ENCODE results near the gene FAM83F. TPM values are rescaled to one million over a fixed set of nuclear protein-coding genes. Genes with fewer than 3 reads are reported as not detected.

Gene FAM83F
- total and polyA plus RNA-seq, 10 of the 15 experiments (the other 5 are each of a cell fraction or from before 2014, with no cell fraction given): 0.01 to 0.05 (median 0.01) TPM; not detected in 7

GRCh38 chr22:40054486-40054885 lies 59.7 kb downstream of the FAM83F start:
- H3K79me2 ChIP-seq (ENCODE audit: control insufficient read depth, insufficient read depth, low read length): peaks cover 7% of the 10 kb centered on the region

GRCh38 chr22:40055143-40055883 lies 60.6 kb downstream of the FAM83F start:
- in situ Hi-C loops (cut with MboI) (no loop called here), intact Hi-C loops (cut with micrococcal nuclease; ENCODE audit: unreplicated experiment) (no loop called here)
- ChIA-PET RAD21 (ENCODE audit: unreplicated experiment) (interaction anchor here (0.8 to 1.9 kb wide), 2 partner anchors 11 to 28 kb away, joined by 3 to 6 read pairs; no protein-coding TSS in a partner anchor), POLR2A (interaction anchor here (0.6 to 1.9 kb wide), 3 partner anchors 16 to 122 kb away, joined by 4 read pairs; partner anchors contain the start of gene TNRC6B), SMC1A (ENCODE audit: uncharacterized antibody, unreplicated experiment) (interaction anchor here (0.8 to 1.9 kb wide), 10 partner anchors 10 to 221 kb away, joined by 3 to 10 read pairs (median 4); partner anchors contain the start of gene TNRC6B), CTCF (interaction anchor here (0.8 to 2.9 kb wide), 9 partner anchors 8 to 297 kb away, joined by 3 to 18 read pairs (median 5); partner anchors contain the start of gene TNRC6B)
- 14% methylated on average over 8 of the region's 8 CpGs for WGBS (ENCODE audit: insufficient coverage, insufficient replicate concordance, low lambda C conversion rate, missing lambda C conversion rate)
- no peak for TF ChIP-seq TARDBP (IDR thresholded peaks at IDR 0.05; ENCODE audit: borderline replicate concordance)
- TF ChIP-seq BHLHE40 (IDR thresholded peaks at IDR 0.05; ENCODE audit: borderline replicate concordance in 1 of 2, low read depth in 2 of 2, low read length in 1 of 2): peak in 1 of 2 experiments; percentile 32; a peak in 1 of 4 replicates
- 0 out of 4 replicates have a peak, but pooled peaks of 1 of the 2 experiments have one; percentile 13 for TF ChIP-seq SRF (IDR thresholded peaks at IDR 0.05; ENCODE audit: low read depth in 2 of 2, low read length in 2 of 2)
- TF ChIP-seq RUNX3 (IDR thresholded peaks at IDR 0.05; ENCODE audit: low read length): peak; percentile 70
- TF ChIP-seq CREB1 (IDR thresholded peaks at IDR 0.05; ENCODE audit: low read depth): peak; percentile 16; the same call in 1 of the 2 replicates
- TF ChIP-seq IRF4 (IDR thresholded peaks at IDR 0.05; ENCODE audit: low read depth, low read length): no peak
- H3K4me2 ChIP-seq (ENCODE audit: control insufficient read depth, insufficient read depth): peak overlapping the region; percentile 68
- no peak overlapping the region for H2AFZ ChIP-seq (ENCODE audit: control insufficient read depth, low read depth, low read length)
- H3K4me3 ChIP-seq: 0 out of 2 replicates have a peak overlapping the region, but pooled peaks have one; percentile 10
- H3K9me3 ChIP-seq (replicated peaks; ENCODE audit: control insufficient read depth, insufficient read depth, low read length): no peaks in the 10 kb centered on the region
- H3K79me2 ChIP-seq (ENCODE audit: control insufficient read depth, insufficient read depth, low read length): peaks cover 7% of the 10 kb centered on the region
- peaks cover 30% of the 10 kb centered on the region for H3K4me1 ChIP-seq (ENCODE audit: control insufficient read depth, insufficient read depth, low read length)
- ATAC-seq: peak; percentile 92
- no peaks in the 10 kb centered on the region for H3K27me3 ChIP-seq (replicated peaks in 1 of 2; ENCODE audit: control insufficient read depth in 2 of 2, insufficient read depth in 2 of 2, low read length in 1 of 2)
- H3K36me3 ChIP-seq (ENCODE audit: control insufficient read depth in 2 of 2, insufficient read depth in 2 of 2, low read length in 1 of 2): no peaks in the 10 kb centered on the region
- peak; percentile 40 for DNase-seq (ENCODE audit: low read depth, low spot score)
- no peaks in the 10 kb centered on the region; the same call in none of the 2 replicates for H4K20me1 ChIP-seq (ENCODE audit: control insufficient read depth, insufficient read depth)
- H3K9ac ChIP-seq (ENCODE audit: control insufficient read depth, insufficient read depth, low read length): no peak overlapping the region
- FAIRE-seq: peak; percentile 82
- no peak overlapping the region; the same call in 1 of the 2 replicates for H3K27ac ChIP-seq (ENCODE audit: control insufficient read depth, insufficient read depth)
- no TSS peak for BruUV-seq (replicated peaks)

More at GRCh38 chr22:40054486-40054885, 59.7 kb downstream of the FAM83F start:
- no peak for TF ChIP-seq FOXK2 (IDR thresholded peaks at IDR 0.05)
- no peaks in the 10 kb centered on the region for H3K27me3 ChIP-seq (replicated peaks in 1 of 2; ENCODE audit: control insufficient read depth in 2 of 2, insufficient read depth in 2 of 2, low read length in 1 of 2)
- ChIA-PET SMC1A (ENCODE audit: uncharacterized antibody, unreplicated experiment) (interaction anchor here (0.7 to 1.3 kb wide), 6 partner anchors 10 to 195 kb away, joined by 3 to 4 read pairs (median 3); no protein-coding TSS in a partner anchor), POLR2A (interaction anchor here (1.6 to 1.9 kb wide), 2 partner anchors 11 to 16 kb away, joined by 4 to 8 read pairs; no protein-coding TSS in a partner anchor), RAD21 (ENCODE audit: unreplicated experiment) (interaction anchor here (1.9 kb wide), 1 partner anchor 10 kb away, joined by 6 read pairs; no protein-coding TSS in a partner anchor), CTCF (interaction anchor here (1.6 to 2.9 kb wide), 5 partner anchors 10 to 294 kb away, joined by 5 to 18 read pairs (median 5); no protein-coding TSS in a partner anchor)
- FAIRE-seq (no peak), DNase-seq (ENCODE audit: low read depth, low spot score) (no peak), ATAC-seq (no peak)
- BruUV-seq (replicated peaks): no TSS peak
- H3K36me3 ChIP-seq (ENCODE audit: control insufficient read depth in 2 of 2, insufficient read depth in 2 of 2, low read length in 1 of 2): no peaks in the 10 kb centered on the region
- WGBS (ENCODE audit: insufficient coverage, insufficient replicate concordance, low lambda C conversion rate, missing lambda C conversion rate): 100% methylated on average over 2 of the region's 2 CpGs
- in situ Hi-C loops (cut with MboI): no loop called here
- H3K27ac ChIP-seq (ENCODE audit: control insufficient read depth, insufficient read depth): no peak overlapping the region
- no peak overlapping the region for H3K4me3 ChIP-seq
- no peak overlapping the region for H2AFZ ChIP-seq (ENCODE audit: control insufficient read depth, low read depth, low read length)
- no peak overlapping the region for H3K4me2 ChIP-seq (ENCODE audit: control insufficient read depth, insufficient read depth)
- H4K20me1 ChIP-seq (ENCODE audit: control insufficient read depth, insufficient read depth): no peaks in the 10 kb centered on the region; the same call in none of the 2 replicates
- intact Hi-C loops (cut with micrococcal nuclease; ENCODE audit: unreplicated experiment): no loop called here
- H3K4me1 ChIP-seq (ENCODE audit: control insufficient read depth, insufficient read depth, low read length): peaks cover 37% of the 10 kb centered on the region
- no peak overlapping the region for H3K9ac ChIP-seq (ENCODE audit: control insufficient read depth, insufficient read depth, low read length)
- no peaks in the 10 kb centered on the region for H3K9me3 ChIP-seq (replicated peaks; ENCODE audit: control insufficient read depth, insufficient read depth, low read length)

Data from GM12878 (cell line).